Naive thymus-derived CD4-positive, alpha-beta T cell (primary cell): ENCODE data around the gene MPPED2. TPM values are rescaled to one million over a fixed set of nuclear protein-coding genes. Genes with fewer than 3 reads are reported as not detected.

Experiments
- ATAC-seq: fragments of 150-1000 bp; cut with Tn5 transposase; 2 replicates; pipeline ENCODE4 v1.10.0; 2021; ENCODE audit warnings: mild to moderate bottlenecking, moderate library complexity
- CTCF ChIA-PET: fragments of 350-600 bp; sonication (Branson Sonifier 250); formaldehyde crosslinking; loops from one replicate; lab custom pipeline; 2021; ENCODE audit warnings: antibody characterized with exemption; lab: Charles Lee
- POLR2A ChIA-PET: fragments of 350-600 bp; sonication (Branson Sonifier 250); formaldehyde crosslinking; loops from one replicate; lab custom pipeline; 2021; ENCODE audit warnings: antibody characterized with exemption, inconsistent platforms; lab: Charles Lee
- DNase-seq, 9 donors: peaks; one replicate each; pipeline versions ENCODE4 v3.0.0 to v3.0.0-alpha.2; 2020 to 2022; ENCODE audit warnings: mixed read lengths in 1 of 9
- H3K27ac ChIP-seq: one replicate; pipeline ENCODE4 v1.7.0; 2013; ENCODE audit warnings: mild to moderate bottlenecking, low read depth, low read length, moderate library complexity
- H3K27me3 ChIP-seq, 2 donors: one replicate each; pipeline ENCODE4 v1.7.0; 2013; ENCODE audit warnings: low read length in 2 of 2, mild to moderate bottlenecking in 2 of 2, moderate library complexity in 2 of 2; ENCODE audit not compliant: control insufficient read depth in 2 of 2, insufficient read depth in 2 of 2
- H3K36me3 ChIP-seq, 3 experiments: 1 replicate in 2 of 3; 2 replicates in 1 of 3; pipeline ENCODE4 v1.7.0; 2013; ENCODE audit warnings: low read length in 3 of 3, mild to moderate bottlenecking in 3 of 3, moderate library complexity in 1 of 3; ENCODE audit not compliant: insufficient read depth in 3 of 3, control insufficient read depth in 2 of 3
- H3K4me1 ChIP-seq, 2 donors: one replicate each; pipeline ENCODE4 v1.7.0; 2013; ENCODE audit warnings: low read length in 2 of 2, mild to moderate bottlenecking in 2 of 2, moderate library complexity in 1 of 2; ENCODE audit not compliant: control insufficient read depth in 2 of 2, insufficient read depth in 2 of 2
- H3K4me3 ChIP-seq: 2 replicates; pipeline ENCODE4 v1.7.0; 2013; ENCODE audit warnings: mild to moderate bottlenecking, low read length
- H3K9me3 ChIP-seq, 3 experiments: 1 replicate in 2 of 3; 2 replicates in 1 of 3; pipeline ENCODE4 v1.7.0; 2013; ENCODE audit warnings: low read length in 3 of 3; ENCODE audit not compliant: control insufficient read depth in 2 of 3
- H3K27ac Mint-ChIP-seq, 9 donors: one replicate each; pipeline ENCODE4 v1.8.0; 2020 to 2022; ENCODE audit warnings: mixed read lengths in 9 of 9, mild to moderate bottlenecking in 8 of 9, moderate library complexity in 5 of 9, inconsistent platforms in 2 of 9
- H3K27me3 Mint-ChIP-seq, 5 donors: one replicate each; pipeline ENCODE4 v1.8.0; 2021 to 2022; ENCODE audit warnings: mixed read lengths in 5 of 5, mild to moderate bottlenecking in 1 of 5
- H3K36me3 Mint-ChIP-seq, 5 donors: one replicate each; pipeline ENCODE4 v1.8.0; 2020 to 2022; ENCODE audit warnings: mixed read lengths in 5 of 5, mild to moderate bottlenecking in 3 of 5, inconsistent platforms in 1 of 5
- H3K4me1 Mint-ChIP-seq, 7 donors: one replicate each; pipeline ENCODE4 v1.8.0; 2020 to 2022; ENCODE audit warnings: mixed read lengths in 7 of 7, mild to moderate bottlenecking in 3 of 7, inconsistent platforms in 1 of 7
- H3K4me3 Mint-ChIP-seq, 10 donors: one replicate each; pipeline ENCODE4 v1.8.0; 2020 to 2022; ENCODE audit warnings: mild to moderate bottlenecking in 10 of 10, mixed read lengths in 10 of 10, moderate library complexity in 6 of 10, inconsistent platforms in 2 of 10
- H3K9me3 Mint-ChIP-seq, 11 donors: one replicate each; pipeline ENCODE4 v1.8.0; 2020 to 2022; ENCODE audit warnings: mixed read lengths in 11 of 11, mild to moderate bottlenecking in 4 of 11, inconsistent platforms in 1 of 11, moderate library complexity in 1 of 11
- intact Hi-C, 2 donors: fragments of 100-400 bp; cut with micrococcal nuclease; formaldehyde crosslinking; loops; one replicate each; pipeline ENCODE4 v1.15.1; 2023
- polyA plus RNA-seq, 2 donors: library from polyadenylated mRNA; unstranded; fragments of 300-500 nt; fragmentation: Illumina TruSeq; gene quantifications; one replicate each; pipeline ENCODE4 v1.2.3, GENCODE V29; 2021
- total RNA-seq, 6 experiments: library from RNA in 5 of 6; stranded (reverse) in 5 of 6; gene quantifications; 1 replicate in 5 of 6; 2 replicates in 1 of 6; pipeline ENCODE4 v1.2.3 and lab custom pipeline; 2021 to 2026

The MPPED2 gene
- total and polyA plus RNA-seq, 7 experiments from 2014 or later, result 0.09 to 3.5 (median 1.3) TPM; not detected in 2

DNA sequence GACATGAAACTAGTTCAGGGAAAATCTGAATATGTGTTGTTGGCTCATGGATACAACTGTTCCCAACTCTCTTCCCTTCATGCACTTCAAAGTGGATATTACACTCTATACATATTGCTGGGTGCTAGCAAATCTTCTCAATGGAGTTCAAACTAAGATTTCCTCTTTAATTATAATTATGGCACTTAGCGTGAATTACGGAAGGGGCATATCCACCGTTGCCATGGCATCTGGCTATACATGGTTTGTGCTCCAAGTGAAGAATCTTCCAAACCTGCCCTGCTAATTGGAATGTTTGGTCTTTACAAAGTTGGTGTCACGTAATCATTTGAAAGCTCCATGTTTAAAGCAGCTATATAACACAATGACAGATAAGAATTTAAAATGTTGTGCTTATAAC is 5.6 kb downstream of the MPPED2 start:
- ChIA-PET POLR2A (no interaction called here), CTCF (no interaction called here)
- intact Hi-C loops, result no loop called here
- Mint-ChIP-seq H3K27ac (no peak overlapping the region), H3K4me1 (peaks cover 0 to 13% (median 5%) of the 10 kb centered on the region in 7 donors), H3K36me3 (peaks cover 0 to 11% (median 0%) of the 10 kb centered on the region in 5 donors), H3K27me3 (peaks cover 28 to 37% (median 33%) of the 10 kb centered on the region in 5 donors), H3K4me3 (no peak overlapping the region), H3K9me3 (peaks cover 0 to 8% (median 0%) of the 10 kb centered on the region in 11 donors)
- Histone ChIP-seq H3K4me3 (no peak overlapping the region), H3K36me3 (no peaks in the 10 kb centered on the region), H3K4me1 (no peaks in the 10 kb centered on the region), H3K9me3 (no peaks in the 10 kb centered on the region), H3K27ac (no peak overlapping the region), H3K27me3 (no peaks in the 10 kb centered on the region)
- DNase-seq (no peak), ATAC-seq (no peak)

DNA sequence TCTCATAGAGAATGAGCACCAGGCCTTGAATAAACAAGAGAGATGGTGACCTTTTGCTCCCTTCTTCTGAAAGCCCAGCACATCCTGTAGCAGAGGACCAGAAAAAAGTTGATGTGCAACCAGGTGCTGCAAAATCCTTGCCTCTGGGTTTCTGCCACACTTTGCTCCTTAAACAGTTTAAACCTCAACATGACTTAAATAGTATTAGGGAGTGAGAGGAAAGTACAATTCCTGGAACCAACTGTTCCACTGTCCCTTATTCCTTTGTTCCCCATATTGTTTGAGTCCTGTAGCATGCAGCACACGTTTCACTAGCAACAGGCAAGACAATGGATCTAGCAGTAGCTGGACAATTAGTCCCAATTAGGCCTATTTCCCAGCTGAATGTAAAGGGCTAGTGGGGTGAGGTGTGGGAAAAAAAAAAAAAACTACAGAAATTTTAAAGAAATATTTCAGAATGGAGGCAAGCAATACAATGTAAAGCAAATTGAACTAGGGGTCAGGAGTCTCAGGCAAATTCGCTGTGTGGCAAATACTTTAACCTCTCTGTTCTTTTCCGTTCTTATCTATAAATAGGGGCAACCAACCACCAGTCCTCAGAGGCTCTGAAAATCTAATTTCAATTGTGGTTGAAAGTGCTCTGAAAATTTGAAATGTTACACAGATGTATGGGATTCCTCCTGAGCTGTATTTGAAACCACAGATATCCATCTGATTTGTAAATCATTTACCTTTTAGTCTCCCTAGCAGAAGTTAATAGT is 6.6 kb downstream of the MPPED2 start:
- intact Hi-C loops, result no loop called here
- Histone ChIP-seq H3K27ac (no peak overlapping the region), H3K4me3 (no peak overlapping the region), H3K27me3 (no peaks in the 10 kb centered on the region), H3K9me3 (no peaks in the 10 kb centered on the region), H3K36me3 (no peaks in the 10 kb centered on the region), H3K4me1 (no peaks in the 10 kb centered on the region)
- CTCF ChIA-PET, result no interaction called here
- Mint-ChIP-seq H3K9me3 (peaks cover 0 to 6% (median 0%) of the 10 kb centered on the region in 11 donors), H3K27ac (no peak overlapping the region), H3K4me3 (no peak overlapping the region), H3K36me3 (peaks cover 0 to 11% (median 0%) of the 10 kb centered on the region in 5 donors), H3K27me3 (peaks cover 24 to 34% (median 27%) of the 10 kb centered on the region in 5 donors), H3K4me1 (peaks cover 0 to 13% (median 2%) of the 10 kb centered on the region in 7 donors)
- ATAC-seq (no peak), DNase-seq (no peak)
- POLR2A ChIA-PET, result no interaction called here

DNA sequence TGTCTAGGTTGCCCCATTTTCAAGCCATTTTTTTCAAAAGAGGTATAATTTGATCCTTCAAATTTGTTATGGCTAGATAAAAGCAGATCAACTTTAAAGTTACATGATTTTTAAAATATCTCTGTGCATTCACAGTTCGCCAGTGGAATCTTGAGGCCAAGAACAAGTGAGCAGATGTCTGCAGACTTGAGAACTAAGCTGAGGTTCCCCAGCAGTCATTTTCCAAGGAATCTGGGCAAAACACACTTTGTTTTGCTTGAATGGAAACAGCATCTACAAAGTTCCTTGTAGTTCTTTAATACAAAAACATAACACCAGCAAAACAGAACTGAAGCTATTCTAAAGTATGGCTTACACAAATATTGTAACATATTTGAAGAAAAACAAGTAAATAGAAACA is 7.7 kb downstream of the MPPED2 start:
- Mint-ChIP-seq H3K27me3 (peaks cover 15 to 22% (median 16%) of the 10 kb centered on the region in 5 donors), H3K4me3 (no peak overlapping the region), H3K4me1 (peaks cover 0 to 9% (median 0%) of the 10 kb centered on the region in 7 donors), H3K36me3 (peaks cover 0 to 7% (median 0%) of the 10 kb centered on the region in 5 donors), H3K9me3 (peaks cover 0 to 6% (median 0%) of the 10 kb centered on the region in 11 donors), H3K27ac (no peak overlapping the region)
- DNase-seq (no peak), ATAC-seq (no peak)
- no peak overlapping the region for H3K4me3 ChIP-seq
- ChIA-PET POLR2A (no interaction called here), CTCF (no interaction called here)
- no peaks in the 10 kb centered on the region for H3K36me3 ChIP-seq
- H3K27ac ChIP-seq, result no peak overlapping the region
- H3K4me1 ChIP-seq, result no peaks in the 10 kb centered on the region
- H3K27me3 ChIP-seq, result no peaks in the 10 kb centered on the region
- no peaks in the 10 kb centered on the region for H3K9me3 ChIP-seq
- intact Hi-C loops, result no loop called here

DNA sequence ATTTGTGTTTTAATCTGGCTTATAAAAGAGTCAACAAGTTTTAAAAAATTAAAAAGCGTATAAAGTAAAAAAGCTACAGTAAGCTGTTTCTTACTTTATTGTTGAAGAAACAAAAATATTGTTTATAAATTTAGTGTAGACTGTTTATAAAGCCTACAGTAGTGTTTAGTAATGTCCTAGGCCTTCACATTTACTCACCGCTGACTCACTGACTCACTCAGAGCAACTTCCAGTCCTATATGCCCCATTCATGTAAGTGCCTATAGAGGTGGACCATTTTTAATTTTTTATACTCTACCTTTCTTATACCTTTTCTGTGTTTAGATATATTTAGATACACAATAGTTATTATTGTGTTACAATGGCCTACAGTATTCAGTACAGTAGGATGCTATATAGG is 12.2 kb downstream of the MPPED2 start:
- no peak for ATAC-seq
- ChIA-PET POLR2A (no interaction called here), CTCF (interaction anchor here (0.7 kb wide), 1 partner anchor 8 kb away, joined by 3 read pairs; no protein-coding TSS in a partner anchor)
- no peak overlapping the region for H3K4me3 ChIP-seq
- Mint-ChIP-seq H3K4me3 (no peak overlapping the region), H3K36me3 (peaks cover 0 to 6% (median 0%) of the 10 kb centered on the region in 5 donors), H3K9me3 (peaks cover 0 to 4% (median 0%) of the 10 kb centered on the region in 11 donors), H3K27ac (no peak overlapping the region), H3K27me3 (peaks cover 0 to 6% (median 0%) of the 10 kb centered on the region in 5 donors), H3K4me1 (no peaks in the 10 kb centered on the region)
- H3K9me3 ChIP-seq, result no peaks in the 10 kb centered on the region
- H3K4me1 ChIP-seq, result no peaks in the 10 kb centered on the region
- H3K27ac ChIP-seq, result no peak overlapping the region
- H3K27me3 ChIP-seq, result no peaks in the 10 kb centered on the region
- no peaks in the 10 kb centered on the region for H3K36me3 ChIP-seq
- no peak for DNase-seq
- intact Hi-C loops, result no loop called here

DNA sequence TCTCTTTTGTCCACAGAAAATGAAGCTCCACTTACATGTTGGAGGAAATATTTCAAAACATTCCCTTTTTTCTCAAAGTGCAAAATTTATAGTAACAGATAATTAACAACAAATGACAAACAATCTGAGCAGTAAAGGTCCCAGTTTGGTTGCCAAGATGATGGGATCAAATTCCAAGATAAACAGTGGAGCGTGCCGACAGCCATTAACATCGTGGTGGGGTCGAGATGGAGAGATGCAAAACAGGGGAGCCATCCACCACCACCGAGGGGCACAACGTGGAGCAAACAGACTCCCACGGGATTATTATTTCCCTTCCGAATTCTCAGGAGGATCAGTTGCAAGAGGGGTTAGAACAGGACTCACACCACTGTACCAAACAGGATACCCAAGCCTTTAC is 17.2 kb downstream of the MPPED2 start:
- CTCF ChIA-PET, result no interaction called here
- intact Hi-C loops, result no loop called here

DNA sequence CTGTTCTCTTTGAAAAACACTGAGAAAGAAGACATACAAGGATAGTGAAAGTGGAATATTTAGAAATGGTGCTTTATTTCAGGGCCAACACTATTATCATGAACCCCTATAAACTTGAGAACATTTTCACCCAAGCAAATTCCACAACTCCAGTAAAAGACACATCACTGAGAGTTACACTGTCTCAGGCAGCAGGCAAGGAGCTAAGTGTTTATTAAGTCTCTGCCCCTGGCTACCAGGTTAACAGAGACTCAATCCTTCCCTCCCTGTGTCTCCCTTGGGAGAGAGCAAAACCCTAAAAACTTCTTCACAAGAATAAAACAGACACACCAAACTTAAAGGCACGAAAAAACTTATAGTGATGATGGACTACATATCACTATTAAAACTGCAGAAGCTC is 18.5 kb downstream of the MPPED2 start:
- Histone ChIP-seq H3K27me3 (no peaks in the 10 kb centered on the region), H3K9me3 (no peaks in the 10 kb centered on the region), H3K27ac (no peak overlapping the region), H3K4me3 (no peak overlapping the region), H3K36me3 (no peaks in the 10 kb centered on the region), H3K4me1 (no peaks in the 10 kb centered on the region)
- H3K27me3 Mint-ChIP-seq, result peaks cover 0 to 5% (median 0%) of the 10 kb centered on the region in 5 donors
- H3K4me1 Mint-ChIP-seq, result no peaks in the 10 kb centered on the region
- POLR2A ChIA-PET, result no interaction called here
- no peak for ATAC-seq
- peaks cover 0 to 3% (median 0%) of the 10 kb centered on the region in 5 donors for H3K36me3 Mint-ChIP-seq
- no peak for DNase-seq
- intact Hi-C loops, result no loop called here
- H3K9me3 Mint-ChIP-seq, result peaks cover 0 to 4% (median 0%) of the 10 kb centered on the region in 11 donors
- H3K27ac Mint-ChIP-seq, result no peak overlapping the region
- H3K4me3 Mint-ChIP-seq, result no peak overlapping the region
- CTCF ChIA-PET, result no interaction called here

More for the DNA sequence above, 17.2 kb downstream of the MPPED2 start:
- Mint-ChIP-seq H3K4me1 (no peaks in the 10 kb centered on the region), H3K27ac (no peak overlapping the region), H3K27me3 (peaks cover 0 to 5% (median 0%) of the 10 kb centered on the region in 5 donors), H3K9me3 (peaks cover 0 to 4% (median 0%) of the 10 kb centered on the region in 11 donors), H3K36me3 (peaks cover 0 to 3% (median 0%) of the 10 kb centered on the region in 5 donors), H3K4me3 (no peak overlapping the region)
- DNase-seq, result no peak
- Histone ChIP-seq H3K27ac (no peak overlapping the region), H3K4me3 (no peak overlapping the region), H3K9me3 (no peaks in the 10 kb centered on the region), H3K36me3 (no peaks in the 10 kb centered on the region), H3K27me3 (no peaks in the 10 kb centered on the region), H3K4me1 (no peaks in the 10 kb centered on the region)
- ATAC-seq, result no peak
- POLR2A ChIA-PET, result no interaction called here
